Activated naive CD8-positive, alpha-beta T cell treated with anti-CD3 and anti-CD28 coated beads, Interleukin-2, amount 50 U/mL, for 24 hours (primary cell): ENCODE results near the gene ELOVL5.
"Not testable (repeated sequence)": the region's sequence is repeated elsewhere in the genome, so short reads cannot be mapped to it uniquely, and the experiment has no call there.

Source experiments
- ATAC-seq: fragments of 150-1000 bp; cut with Tn5 transposase; one replicate; pipeline ENCODE4 v1.10.0; 2021
- DNase-seq: peaks from one replicate; pipeline ENCODE4 v3.0.0; 2021
- H3K27ac Mint-ChIP-seq: one replicate; pipeline ENCODE4 v1.8.0; 2021; ENCODE audit warnings: mild to moderate bottlenecking, mixed read lengths
- H3K27me3 Mint-ChIP-seq: one replicate; pipeline ENCODE4 v1.8.0; 2021; ENCODE audit warnings: mixed read lengths
- H3K36me3 Mint-ChIP-seq: one replicate; pipeline ENCODE4 v1.8.0; 2021; ENCODE audit warnings: low read depth, mixed read lengths
- H3K4me1 Mint-ChIP-seq: one replicate; pipeline ENCODE4 v1.8.0; 2021; ENCODE audit warnings: mixed read lengths
- H3K4me3 Mint-ChIP-seq: one replicate; pipeline ENCODE4 v1.8.0; 2021; ENCODE audit warnings: mild to moderate bottlenecking, moderate library complexity, mixed read lengths
- H3K9me3 Mint-ChIP-seq: one replicate; pipeline ENCODE4 v1.8.0; 2021; ENCODE audit warnings: mixed read lengths

Gene ELOVL5

DNA sequence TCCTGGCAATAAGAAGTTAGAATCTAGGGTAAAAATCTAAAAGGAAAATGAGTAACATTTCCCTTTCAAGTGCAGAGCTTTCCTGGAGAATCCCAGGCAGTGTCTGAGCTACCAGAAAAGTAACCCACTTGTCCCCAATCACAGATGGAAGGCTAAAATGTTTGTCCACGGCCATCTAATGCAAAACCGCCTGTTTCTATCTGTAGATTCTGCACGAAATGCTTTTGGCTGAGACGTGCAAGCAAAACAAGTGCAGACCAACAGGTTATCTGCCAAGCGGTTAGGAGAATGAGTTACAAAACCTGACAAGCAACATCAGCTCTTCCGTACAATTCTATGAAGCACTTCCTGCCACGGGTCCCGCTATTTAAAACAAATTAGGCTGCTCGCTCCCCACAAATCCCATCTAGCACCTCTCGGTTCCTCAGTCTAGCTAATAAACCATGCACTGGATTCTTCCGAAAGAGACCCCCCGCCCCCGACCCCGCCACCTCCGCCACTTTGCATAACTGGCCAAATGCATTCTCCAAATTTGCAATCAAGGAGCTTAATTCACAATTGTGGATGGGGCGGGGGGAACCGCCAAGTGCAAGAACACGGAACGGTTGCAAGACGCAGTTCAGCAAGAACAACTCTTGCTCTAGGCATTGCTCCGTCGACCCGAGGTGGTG lies 1.4 kb downstream of the ELOVL5 start:
- Mint-ChIP-seq H3K4me3 (peak overlapping the region; percentile 95), H3K36me3 (peaks cover 21% of the 10 kb centered on the region), H3K27me3 (no peaks in the 10 kb centered on the region), H3K9me3 (no peaks in the 10 kb centered on the region), H3K4me1 (peaks cover 58% of the 10 kb centered on the region), H3K27ac (peak overlapping the region; percentile 83)
- DNase-seq (no peak), ATAC-seq (peak; percentile 8)

DNA sequence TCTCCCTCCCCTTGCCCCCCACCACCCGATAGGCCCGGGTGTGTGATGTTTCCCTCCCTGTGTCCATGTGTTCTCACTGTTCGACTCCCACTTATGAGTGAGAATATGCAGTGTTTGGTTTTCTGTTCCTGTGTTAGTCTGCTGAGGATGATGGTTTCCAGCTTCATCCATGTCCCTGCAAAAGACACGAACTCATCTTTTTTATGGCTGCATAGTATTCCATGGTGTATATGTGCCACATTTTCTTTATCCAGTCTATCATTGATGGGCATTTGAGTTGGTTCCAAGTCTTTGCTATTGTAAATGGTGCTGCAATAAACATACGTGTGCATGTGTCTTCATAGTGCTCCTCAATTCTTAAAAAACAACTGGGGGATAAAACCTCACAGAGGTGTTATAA lies 2.7 kb downstream of the ELOVL5 start:
- H3K4me3 Mint-ChIP-seq: peak overlapping the region; percentile 95
- H3K9me3 Mint-ChIP-seq, ATAC-seq, H3K27me3 Mint-ChIP-seq, DNase-seq: not testable (repeated sequence)
- H3K36me3 Mint-ChIP-seq: peaks cover 25% of the 10 kb centered on the region
- peak overlapping the region; percentile 83 for H3K27ac Mint-ChIP-seq
- H3K4me1 Mint-ChIP-seq: peaks cover 72% of the 10 kb centered on the region

DNA sequence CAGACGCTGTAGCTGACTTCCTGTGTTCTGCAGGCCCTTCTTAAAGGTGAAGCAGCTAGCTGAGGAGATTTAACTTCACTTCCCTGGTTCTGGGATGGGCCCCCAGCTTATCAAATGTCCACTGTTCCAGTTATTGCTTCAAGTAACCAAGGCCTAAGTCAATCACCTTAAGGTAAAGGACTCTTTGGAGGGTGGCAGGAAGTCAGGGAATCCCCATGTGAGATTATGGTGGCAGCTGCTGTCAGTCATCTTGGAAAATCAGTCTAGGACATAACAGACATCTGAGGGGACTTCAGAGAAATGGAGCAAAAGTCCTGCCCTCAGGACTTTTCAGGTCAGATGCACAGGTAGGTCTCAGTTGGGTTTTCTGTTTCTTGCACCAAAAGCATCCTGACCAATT lies 3.8 kb downstream of the ELOVL5 start:
- peak overlapping the region; percentile 7 for H3K4me3 Mint-ChIP-seq
- H3K27ac Mint-ChIP-seq: peak overlapping the region; percentile 83
- peaks cover 25% of the 10 kb centered on the region for H3K36me3 Mint-ChIP-seq
- H3K4me1 Mint-ChIP-seq: peaks cover 77% of the 10 kb centered on the region
- H3K27me3 Mint-ChIP-seq: no peaks in the 10 kb centered on the region
- ATAC-seq (no peak), DNase-seq (no peak)
- H3K9me3 Mint-ChIP-seq: no peaks in the 10 kb centered on the region

DNA sequence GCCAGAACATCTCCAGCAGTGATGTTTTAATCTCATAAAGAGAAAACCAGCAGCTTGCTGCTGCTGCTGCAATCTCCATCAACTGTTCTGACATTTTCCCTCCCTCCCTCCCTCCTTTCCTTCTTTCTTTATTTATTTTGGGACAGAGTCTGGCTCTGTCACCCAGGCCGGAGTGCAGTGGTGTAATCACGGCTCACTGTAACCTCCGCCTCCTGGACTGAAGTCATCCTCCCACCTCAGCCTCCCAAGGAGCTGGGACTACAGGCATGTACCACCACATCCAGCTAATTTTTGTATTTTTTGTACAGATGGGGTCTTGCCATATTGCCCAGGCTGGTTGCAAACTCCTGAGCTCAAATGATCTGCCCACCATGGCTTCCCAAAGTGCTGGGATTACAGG lies 5.7 kb downstream of the ELOVL5 start:
- peaks cover 85% of the 10 kb centered on the region for H3K4me1 Mint-ChIP-seq

DNA sequence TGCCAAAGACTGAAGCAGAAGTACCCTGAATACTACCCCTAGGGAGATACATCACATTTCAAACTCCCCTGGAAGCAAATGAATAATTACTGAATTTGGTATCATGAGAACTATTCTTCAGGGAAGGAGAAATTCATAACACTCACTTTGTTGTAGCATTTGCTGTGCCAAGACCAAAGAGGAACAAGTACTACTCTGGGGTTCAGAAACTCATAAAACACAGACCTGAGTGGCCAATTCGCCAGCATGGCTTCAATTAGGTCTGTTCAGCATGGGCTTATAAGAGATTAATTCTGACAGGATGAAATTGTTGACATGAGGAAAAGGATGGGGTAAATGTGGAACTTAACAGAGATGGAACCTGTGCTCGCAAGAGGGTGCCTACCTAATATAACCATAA lies 6.5 kb downstream of the ELOVL5 start:
- ATAC-seq (no peak), DNase-seq (no peak)
- Mint-ChIP-seq H3K36me3 (peaks cover 31% of the 10 kb centered on the region), H3K27me3 (no peaks in the 10 kb centered on the region), H3K27ac (peak overlapping the region; percentile 40), H3K9me3 (no peaks in the 10 kb centered on the region), H3K4me3 (no peak overlapping the region), H3K4me1 (peaks cover 93% of the 10 kb centered on the region)

More for the DNA sequence above, 5.7 kb downstream of the ELOVL5 start:
- ATAC-seq (no peak), DNase-seq (no peak)
- H3K36me3 Mint-ChIP-seq: peaks cover 25% of the 10 kb centered on the region
- peak overlapping the region; percentile 19 for H3K4me3 Mint-ChIP-seq
- no peak overlapping the region for H3K27ac Mint-ChIP-seq
- no peaks in the 10 kb centered on the region for H3K27me3 Mint-ChIP-seq
- H3K9me3 Mint-ChIP-seq: no peaks in the 10 kb centered on the region

DNA sequence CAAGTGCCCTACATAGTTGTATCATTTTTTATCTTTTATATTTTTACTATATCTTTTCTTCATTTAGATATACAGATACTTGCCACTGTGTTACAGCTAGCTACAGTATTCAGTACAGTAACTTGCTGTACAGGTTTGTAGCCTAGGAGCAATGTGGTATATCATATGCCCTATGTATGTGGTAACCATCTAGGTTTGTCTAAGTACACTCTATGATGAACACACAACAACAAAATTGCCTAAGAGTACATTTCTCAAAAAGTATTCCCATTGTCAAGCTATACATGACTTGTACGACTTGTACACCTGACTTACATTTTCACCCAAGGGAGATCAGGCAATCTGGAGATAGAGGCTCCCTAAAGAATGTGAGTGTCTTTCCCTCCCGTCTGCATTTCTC lies 8.2 kb downstream of the ELOVL5 start:
- Mint-ChIP-seq H3K4me3 (no peak overlapping the region), H3K4me1 (peaks cover 93% of the 10 kb centered on the region), H3K36me3 (peaks cover 15% of the 10 kb centered on the region), H3K9me3 (no peaks in the 10 kb centered on the region), H3K27me3 (no peaks in the 10 kb centered on the region), H3K27ac (no peak overlapping the region)
- DNase-seq: no peak
- ATAC-seq: no peak

DNA sequence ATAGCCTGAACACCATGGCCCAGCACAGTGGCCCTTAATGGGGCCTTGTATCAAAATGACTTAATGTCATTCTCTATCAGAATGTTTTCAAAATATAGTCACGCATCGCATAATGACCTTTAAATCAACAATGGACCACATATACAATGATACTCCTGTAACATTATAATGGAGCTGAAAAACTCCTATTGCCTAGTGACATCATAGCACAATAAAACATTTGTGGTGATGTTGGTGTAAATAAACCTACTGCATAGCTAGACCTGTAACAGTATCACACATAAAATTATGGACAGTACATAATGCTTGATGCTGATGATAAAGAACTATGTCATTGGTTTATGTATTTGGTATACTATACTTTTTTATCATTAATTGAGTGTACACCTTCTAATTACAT lies 9.3 kb downstream of the ELOVL5 start:
- H3K4me3 Mint-ChIP-seq: no peak overlapping the region
- no peak for ATAC-seq
- no peaks in the 10 kb centered on the region for H3K27me3 Mint-ChIP-seq
- no peak for DNase-seq
- peaks cover 15% of the 10 kb centered on the region for H3K36me3 Mint-ChIP-seq
- peaks cover 93% of the 10 kb centered on the region for H3K4me1 Mint-ChIP-seq
- H3K9me3 Mint-ChIP-seq: no peaks in the 10 kb centered on the region
- no peak overlapping the region for H3K27ac Mint-ChIP-seq

DNA sequence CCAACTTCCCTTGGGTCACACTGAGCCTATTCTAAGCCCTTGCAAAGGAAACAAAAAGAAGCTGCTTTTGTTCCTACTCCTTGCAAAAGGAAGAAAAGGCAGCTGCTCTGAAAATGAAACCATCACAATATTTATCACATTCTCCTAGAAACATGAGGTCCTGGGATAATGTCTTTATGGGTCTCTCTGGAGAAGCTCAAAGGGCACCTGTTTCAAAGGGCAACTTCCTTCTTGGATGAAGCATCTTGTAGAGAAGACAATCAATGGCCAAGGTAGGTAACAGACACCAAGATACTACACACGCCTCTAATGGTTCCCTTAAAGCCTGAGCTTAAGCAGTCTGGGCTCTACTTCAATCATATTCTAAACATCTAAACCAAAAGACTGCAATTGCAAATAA lies 10.4 kb downstream of the ELOVL5 start:
- no peak for DNase-seq
- no peak for ATAC-seq
- no peaks in the 10 kb centered on the region for H3K27me3 Mint-ChIP-seq
- H3K27ac Mint-ChIP-seq: peak overlapping the region; percentile 65
- peaks cover 92% of the 10 kb centered on the region for H3K4me1 Mint-ChIP-seq
- peaks cover 15% of the 10 kb centered on the region for H3K36me3 Mint-ChIP-seq
- no peak overlapping the region for H3K4me3 Mint-ChIP-seq
- H3K9me3 Mint-ChIP-seq: no peaks in the 10 kb centered on the region

DNA sequence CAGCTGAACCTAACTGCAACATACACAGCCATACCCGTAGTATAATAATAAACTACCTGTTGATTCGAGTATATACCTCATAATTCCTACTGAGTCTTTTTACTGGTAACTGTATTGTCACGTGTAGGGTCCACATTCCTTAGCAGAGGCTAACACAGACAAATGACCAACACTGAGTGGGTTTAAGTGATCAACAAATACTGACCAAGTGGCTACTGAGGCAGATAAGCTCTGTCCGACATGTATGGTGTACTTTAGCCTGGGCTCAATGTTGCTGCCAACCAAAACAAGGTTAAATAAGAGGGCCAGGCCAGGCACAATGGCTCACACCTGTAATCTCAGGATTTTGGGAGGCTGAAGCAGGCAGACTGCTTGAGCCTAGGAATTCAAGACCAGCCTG lies 12.7 kb downstream of the ELOVL5 start:
- DNase-seq (no peak), ATAC-seq (no peak)
- Mint-ChIP-seq H3K9me3 (no peaks in the 10 kb centered on the region), H3K36me3 (peaks cover 27% of the 10 kb centered on the region), H3K4me1 (peaks cover 91% of the 10 kb centered on the region), H3K4me3 (peak overlapping the region; percentile 75), H3K27ac (peak overlapping the region; percentile 97), H3K27me3 (no peaks in the 10 kb centered on the region)

DNA sequence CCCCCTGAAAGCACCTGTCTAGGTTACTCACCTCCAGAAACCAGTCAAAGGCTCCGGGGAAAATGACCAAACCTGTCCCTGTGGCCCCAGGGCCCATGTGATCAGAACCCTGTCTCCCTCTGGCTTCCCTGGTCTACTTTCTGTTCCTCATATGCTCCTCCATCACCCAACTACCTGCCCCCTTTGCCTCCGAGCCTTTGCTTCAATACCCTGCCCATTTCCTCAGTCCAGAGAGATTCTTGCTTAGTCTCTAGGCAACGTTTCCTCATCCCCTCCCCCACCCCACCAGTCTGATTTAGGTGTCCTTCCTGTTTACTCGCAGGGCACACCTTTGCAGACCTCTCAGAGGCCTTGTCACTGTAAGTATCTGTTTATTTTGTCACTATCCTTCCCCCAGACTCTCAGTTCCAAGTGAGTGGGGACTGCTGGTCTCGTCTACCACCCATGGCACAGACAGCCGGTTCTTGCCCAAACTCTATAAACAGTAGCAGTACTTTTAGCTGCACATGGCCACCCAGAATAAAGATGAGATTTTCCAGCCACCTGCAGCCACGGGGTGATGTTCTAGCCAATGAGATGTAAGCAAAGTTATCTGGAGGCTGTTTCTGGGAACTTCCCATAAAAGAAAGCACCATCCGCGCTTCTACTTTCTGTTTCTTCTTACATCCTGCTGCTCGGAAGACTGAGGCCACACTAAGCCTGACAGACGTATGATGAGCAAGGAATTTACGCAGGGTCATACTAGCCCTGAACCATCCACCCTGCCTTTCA lies 13.3 kb downstream of the ELOVL5 start:
- peak; percentile 86 for ATAC-seq

DNA sequence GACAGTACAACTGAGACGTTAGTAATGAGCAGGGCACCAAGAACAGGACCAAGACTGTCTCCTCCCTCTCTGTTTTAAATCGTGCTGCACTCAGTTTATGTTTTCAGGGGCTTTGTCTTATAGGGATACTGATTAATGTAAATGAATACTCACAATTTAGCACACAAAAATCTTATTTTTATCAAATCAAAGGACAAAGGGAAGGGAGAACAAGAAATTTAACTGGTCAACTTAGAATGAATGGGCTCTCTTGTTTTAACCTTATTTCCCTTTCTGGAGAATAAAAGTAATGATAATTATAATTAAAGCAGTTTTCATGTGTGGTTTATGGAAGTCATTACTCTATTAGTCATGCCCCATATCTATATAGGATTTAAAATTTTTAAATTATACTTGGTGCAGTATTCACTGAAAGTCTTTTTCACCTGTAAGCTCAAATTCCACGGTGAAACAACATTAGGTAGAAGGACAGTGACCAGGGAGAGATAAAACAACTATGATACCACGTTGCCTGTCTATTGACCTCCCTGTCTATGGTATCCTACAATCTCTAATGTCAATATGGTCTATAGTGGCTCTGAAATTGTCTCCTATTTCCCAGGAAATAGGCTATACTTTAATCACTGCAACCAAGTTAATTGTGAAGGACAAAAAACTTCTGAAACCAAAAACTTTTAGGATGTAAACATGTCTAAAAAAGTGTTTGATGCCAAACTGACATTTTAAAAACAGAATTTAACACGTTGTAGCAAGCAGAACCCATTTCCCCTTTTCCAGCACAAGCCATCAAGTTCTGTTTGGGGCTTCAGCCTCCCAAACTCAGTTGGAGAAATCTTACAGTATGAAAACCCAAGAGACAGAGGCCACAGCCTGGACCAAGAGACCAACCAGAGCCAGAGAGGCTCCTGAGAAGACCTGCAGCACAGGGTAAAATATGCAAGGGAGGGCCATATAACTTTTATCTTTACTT lies 15.0 kb downstream of the ELOVL5 start:
- Mint-ChIP-seq H3K9me3 (no peaks in the 10 kb centered on the region), H3K4me1 (peaks cover 80% of the 10 kb centered on the region), H3K4me3 (no peak overlapping the region), H3K27me3 (no peaks in the 10 kb centered on the region), H3K36me3 (peaks cover 31% of the 10 kb centered on the region), H3K27ac (peak overlapping the region; percentile 97)
- DNase-seq: no peak
- ATAC-seq: no peak

More for the DNA sequence above, 13.3 kb downstream of the ELOVL5 start:
- Mint-ChIP-seq H3K9me3 (no peaks in the 10 kb centered on the region), H3K27me3 (no peaks in the 10 kb centered on the region), H3K36me3 (peaks cover 31% of the 10 kb centered on the region), H3K27ac (peak overlapping the region; percentile 97), H3K4me1 (peaks cover 90% of the 10 kb centered on the region), H3K4me3 (peak overlapping the region; percentile 75)
- DNase-seq: peak; percentile 59

DNA sequence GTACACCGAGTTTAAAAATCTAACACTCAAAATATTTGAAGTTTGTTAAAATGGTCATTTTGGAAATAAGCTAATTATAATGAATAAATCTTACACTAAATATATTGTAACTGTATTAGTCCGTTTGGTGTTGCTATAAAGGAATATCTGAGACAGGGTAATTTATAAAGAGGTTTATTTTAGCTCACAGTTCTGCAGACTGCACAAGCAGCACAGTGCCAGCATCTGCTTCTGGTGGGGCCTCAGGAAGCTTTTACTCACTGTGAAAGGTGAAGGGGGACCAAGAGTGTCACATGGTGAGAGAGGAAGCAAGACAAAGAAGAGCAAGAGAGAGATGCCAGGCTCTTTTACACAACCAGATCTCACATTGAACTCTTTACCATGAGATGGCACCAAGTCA lies 17.1 kb downstream of the ELOVL5 start:
- ATAC-seq: no peak
- no peak for DNase-seq
- H3K27ac Mint-ChIP-seq: peak overlapping the region; percentile 80
- peaks cover 34% of the 10 kb centered on the region for H3K36me3 Mint-ChIP-seq
- peaks cover 79% of the 10 kb centered on the region for H3K4me1 Mint-ChIP-seq
- no peaks in the 10 kb centered on the region for H3K27me3 Mint-ChIP-seq
- H3K9me3 Mint-ChIP-seq: no peaks in the 10 kb centered on the region
- no peak overlapping the region for H3K4me3 Mint-ChIP-seq

DNA sequence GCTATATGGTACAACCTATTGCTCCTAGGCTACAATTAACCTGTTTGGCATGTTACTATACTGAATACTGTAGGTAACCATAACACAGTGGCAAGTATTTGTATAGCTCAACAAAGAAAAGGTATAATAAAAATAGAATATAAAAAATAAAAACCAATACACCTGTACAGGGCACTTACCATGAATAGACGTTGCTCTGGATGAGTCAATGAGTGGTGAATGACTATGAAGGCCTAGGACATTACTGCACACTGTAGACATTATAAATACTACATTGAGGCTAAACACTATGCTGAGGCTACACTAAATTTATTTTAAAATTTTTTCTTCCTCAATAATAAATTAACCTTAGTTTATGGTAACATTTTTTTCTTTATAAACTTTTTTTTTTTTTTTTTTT lies 18.6 kb downstream of the ELOVL5 start:
- Mint-ChIP-seq H3K27me3 (no peaks in the 10 kb centered on the region), H3K4me1 (peaks cover 75% of the 10 kb centered on the region), H3K27ac (no peak overlapping the region), H3K36me3 (peaks cover 34% of the 10 kb centered on the region), H3K4me3 (no peak overlapping the region), H3K9me3 (no peaks in the 10 kb centered on the region)
- ATAC-seq: peak; percentile 40
- DNase-seq: no peak

DNA sequence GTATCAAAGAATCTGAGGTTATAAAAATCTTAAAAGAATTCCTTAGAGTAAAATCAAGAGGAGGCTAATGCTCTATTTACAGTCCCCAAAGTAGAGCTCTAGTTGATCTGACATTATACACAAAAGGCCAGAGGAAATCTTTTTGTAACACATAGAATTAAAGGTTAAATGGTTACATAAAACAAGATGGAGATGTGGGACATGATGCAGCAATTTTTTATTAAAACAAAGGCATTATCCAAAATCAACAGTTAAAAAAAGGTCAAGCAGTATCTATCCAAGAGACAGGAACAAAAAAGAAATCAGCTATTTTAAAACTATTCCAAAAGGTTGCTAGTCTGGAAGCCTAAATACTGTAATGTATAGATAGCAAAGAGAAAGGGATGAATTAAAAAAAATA lies 20.4 kb downstream of the ELOVL5 start:
- no peaks in the 10 kb centered on the region for H3K9me3 Mint-ChIP-seq
- H3K36me3 Mint-ChIP-seq: peaks cover 32% of the 10 kb centered on the region
- ATAC-seq (no peak), DNase-seq (no peak)
- H3K27me3 Mint-ChIP-seq: no peaks in the 10 kb centered on the region
- no peak overlapping the region for H3K4me3 Mint-ChIP-seq
- peaks cover 66% of the 10 kb centered on the region for H3K4me1 Mint-ChIP-seq
- no peak overlapping the region for H3K27ac Mint-ChIP-seq
